ENCODE data around the gene FSD1. TPM values are rescaled to one million over a fixed set of nuclear protein-coding genes. Genes with fewer than 3 reads are reported as not detected.

FSD1 gene
- total and polyA plus RNA-seq, 10 of the 15 experiments (the other 5 are each of a cell fraction or from before 2014, with no cell fraction given): 0.15 to 5.1 (median 4.0) TPM; not detected in 1

GRCh38 chr19:4338441-4339355 lies 34.3 kb downstream of the FSD1 start, which contains the start of gene STAP2 (continued):
- no peak for TF ChIP-seq E4F1 (IDR thresholded peaks at IDR 0.05; ENCODE audit: borderline replicate concordance, partially characterized antibody)

- Histone ChIP-seq H3K4me3 (peak overlapping the region; percentile 79), H3K9me3 (replicated peaks; ENCODE audit: control insufficient read depth, insufficient read depth, low read length) (no peaks in the 10 kb centered on the region), H4K20me1 (ENCODE audit: control insufficient read depth, insufficient read depth) (no peaks in the 10 kb centered on the region), H2AFZ (ENCODE audit: control insufficient read depth, low read depth, low read length) (peak overlapping the region; percentile 61), H3K9ac (ENCODE audit: control insufficient read depth, insufficient read depth, low read length) (peak overlapping the region; percentile 60), H3K4me1 (ENCODE audit: control insufficient read depth, insufficient read depth, low read length) (peaks cover 12% of the 10 kb centered on the region), H3K36me3 (ENCODE audit: control insufficient read depth in 2 of 2, insufficient read depth in 2 of 2, low read length in 1 of 2) (no peaks in the 10 kb centered on the region), H3K27me3 (replicated peaks in 1 of 2; ENCODE audit: control insufficient read depth in 2 of 2, insufficient read depth in 2 of 2, low read length in 1 of 2) (no peaks in the 10 kb centered on the region), H3K4me2 (ENCODE audit: control insufficient read depth, insufficient read depth) (peak overlapping the region; percentile 98), H3K79me2 (ENCODE audit: control insufficient read depth, insufficient read depth, low read length) (peaks cover 3% of the 10 kb centered on the region), H3K27ac (ENCODE audit: control insufficient read depth, insufficient read depth) (peak overlapping the region; percentile 70)
- in situ Hi-C loops (cut with MboI) (no loop called here), intact Hi-C loops (cut with micrococcal nuclease; ENCODE audit: unreplicated experiment) (no loop called here)
- ChIA-PET CTCF (interaction anchor here (0.5 to 3.4 kb wide), 17 partner anchors 11 to 1030 kb away, joined by 3 to 58 read pairs (median 3); partner anchors contain the start of genes CHAF1A, PIAS4 and SH3GL1), RAD21 (ENCODE audit: unreplicated experiment) (interaction anchor here (0.6 to 2.3 kb wide), 13 partner anchors 10 to 449 kb away, joined by 3 to 15 read pairs (median 7); partner anchors contain the start of genes CHAF1A, EBI3 and FEM1A), SMC1A (ENCODE audit: uncharacterized antibody, unreplicated experiment) (interaction anchor here (0.6 to 2.1 kb wide), 4 partner anchors 17 to 1681 kb away, joined by 3 to 13 read pairs (median 4); partner anchors contain the start of genes CHAF1A, SH3GL1 and YJU2), POLR2A (interaction anchor here (0.8 to 2.7 kb wide), 23 partner anchors 9 to 580 kb away, joined by 3 to 22 read pairs (median 5); partner anchors contain the start of genes CHAF1A, EBI3, MRPL54 and YJU2)
- FAIRE-seq (no peak), DNase-seq (ENCODE audit: low read depth, low spot score) (no peak), ATAC-seq (no peak)
- BruUV-seq (replicated peaks): TSS peak; percentile 98
- 27% methylated on average over 10 of the region's 10 CpGs for WGBS (ENCODE audit: insufficient coverage, insufficient replicate concordance, low lambda C conversion rate, missing lambda C conversion rate)
- TF ChIP-seq SMC3 (IDR thresholded peaks at IDR 0.05; ENCODE audit: borderline replicate concordance, low read length) (no peak), LARP7 (IDR thresholded peaks at IDR 0.05) (peak; percentile 71), ZBTB11 (CRISPR knock-in tag; IDR thresholded peaks at IDR 0.05) (no peak), HSF1 (IDR thresholded peaks at IDR 0.05; ENCODE audit: low read depth, low read length) (no peak), GABPA (IDR thresholded peaks at IDR 0.05; ENCODE audit: low read depth) (no peak), ZNF622 (IDR thresholded peaks at IDR 0.05) (no peak), RB1 (IDR thresholded peaks at IDR 0.05; ENCODE audit: borderline replicate concordance) (0 out of 2 replicates have a peak, but pooled peaks have one; percentile 46), E2F4 (IDR thresholded peaks at IDR 0.05; ENCODE audit: low read depth, low read length) (no peak), RELA (IDR thresholded peaks at IDR 0.05; ENCODE audit: borderline replicate concordance, partially characterized antibody) (no peak), SIX5 (IDR thresholded peaks at IDR 0.05; ENCODE audit: low read depth, low read length, severe bottlenecking) (no peak), CBX5 (IDR thresholded peaks at IDR 0.05; ENCODE audit: low read depth) (no peak)
These were observed 37.9 kb downstream of the FSD1 start for GRCh38 chr19:4342314-4342614.
